ENCODE data around the gene CDH2.

DNA sequence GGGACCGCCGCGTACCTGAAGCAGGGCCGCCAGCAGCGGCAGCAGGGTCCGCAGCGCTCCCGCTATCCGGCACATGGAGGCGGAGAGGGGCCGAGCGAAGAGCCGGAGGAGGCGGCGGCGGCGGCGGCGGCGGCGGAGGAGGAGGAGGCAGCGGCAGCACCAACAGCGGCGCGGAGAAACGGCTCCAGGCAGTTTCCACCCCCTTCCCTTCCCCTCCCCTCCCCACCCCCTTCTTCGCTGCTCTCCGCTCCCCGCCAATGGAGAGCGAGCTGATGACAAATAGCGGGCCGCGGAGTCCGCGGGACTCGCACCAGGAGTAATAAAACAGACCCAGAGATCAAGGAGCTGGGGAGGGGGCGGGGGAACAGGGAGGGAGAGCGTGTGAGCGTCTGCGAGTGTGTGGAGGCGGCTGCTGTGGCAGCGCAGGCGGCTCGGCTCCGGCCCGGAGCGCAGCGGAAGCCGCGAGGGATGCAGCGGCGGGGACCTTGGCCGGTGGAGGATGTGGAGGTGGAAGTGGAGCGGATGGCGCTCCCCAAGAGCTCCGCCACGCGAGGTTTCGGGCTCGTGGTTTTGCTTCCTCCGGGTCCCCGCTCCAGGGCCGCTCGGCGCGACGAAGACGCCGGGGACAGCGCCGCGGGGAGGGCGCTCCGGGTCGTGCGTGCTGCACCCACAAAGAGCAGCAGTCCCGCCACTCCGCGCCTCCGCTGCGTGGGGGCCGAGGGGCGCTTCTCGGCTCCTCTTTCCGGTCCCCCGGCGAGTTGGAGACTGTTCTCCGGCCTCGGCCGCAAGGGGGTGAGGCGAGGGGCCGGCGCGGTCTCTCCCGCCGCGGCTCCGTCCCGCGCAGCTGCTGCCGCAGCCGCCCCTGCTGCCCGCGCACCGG is at the start of gene CDH2:
- TF ChIP-seq, protein P1, sequence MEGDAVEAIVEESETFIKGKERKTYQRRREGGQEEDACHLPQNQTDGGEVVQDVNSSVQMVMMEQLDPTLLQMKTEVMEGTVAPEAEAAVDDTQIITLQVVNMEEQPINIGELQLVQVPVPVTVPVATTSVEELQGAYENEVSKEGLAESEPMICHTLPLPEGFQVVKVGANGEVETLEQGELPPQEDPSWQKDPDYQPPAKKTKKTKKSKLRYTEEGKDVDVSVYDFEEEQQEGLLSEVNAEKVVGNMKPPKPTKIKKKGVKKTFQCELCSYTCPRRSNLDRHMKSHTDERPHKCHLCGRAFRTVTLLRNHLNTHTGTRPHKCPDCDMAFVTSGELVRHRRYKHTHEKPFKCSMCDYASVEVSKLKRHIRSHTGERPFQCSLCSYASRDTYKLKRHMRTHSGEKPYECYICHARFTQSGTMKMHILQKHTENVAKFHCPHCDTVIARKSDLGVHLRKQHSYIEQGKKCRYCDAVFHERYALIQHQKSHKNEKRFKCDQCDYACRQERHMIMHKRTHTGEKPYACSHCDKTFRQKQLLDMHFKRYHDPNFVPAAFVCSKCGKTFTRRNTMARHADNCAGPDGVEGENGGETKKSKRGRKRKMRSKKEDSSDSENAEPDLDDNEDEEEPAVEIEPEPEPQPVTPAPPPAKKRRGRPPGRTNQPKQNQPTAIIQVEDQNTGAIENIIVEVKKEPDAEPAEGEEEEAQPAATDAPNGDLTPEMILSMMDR (IDR thresholded peaks at IDR 0.05; ENCODE audit: insufficient read depth, low read length, poor library complexity, severe bottlenecking), result no peak
- no peak for TF ChIP-seq EZH2phosphoT487 (conservative IDR thresholded peaks at IDR 0.05; ENCODE audit: low read length)
